ENCODE results near the gene SERINC4.
"Not testable (repeated sequence)": the region's sequence is repeated elsewhere in the genome, so short reads cannot be mapped to it uniquely, and the experiment has no call there.

The SERINC4 gene

GRCh38 chr15:43799945-43800285, at the start of gene SERINC4:
TSS of gene SERINC4 (minus strand) at chr15:43800220. CDS start at chr15:43799986, 234 bp downstream.
- no peak for DNase-seq

GRCh38 chr15:43845421-43845820, 45.4 kb upstream of the SERINC4 start:
- DNase-seq, result no peak

GRCh38 chr15:43832485-43832884, 32.5 kb upstream of the SERINC4 start:
- DNase-seq, result not testable (repeated sequence)

GRCh38 chr15:43831519-43832052, 31.6 kb upstream of the SERINC4 start:
- not testable (repeated sequence) for DNase-seq

GRCh38 chr15:43830691-43831275, 30.8 kb upstream of the SERINC4 start:
- not testable (repeated sequence) for DNase-seq

- DNase-seq, result not testable (repeated sequence)
Observed at GRCh38 chr15:43829951-43830540, 30.0 kb upstream of the SERINC4 start.

- DNase-seq, result no peak
Observed at GRCh38 chr15:43828061-43828657, 28.1 kb upstream of the SERINC4 start.

- peak; percentile 9 to 12 for DNase-seq
Observed at GRCh38 chr15:43826508-43827341, 26.7 kb upstream of the SERINC4 start, which contains the start of gene WDR76. TSS of gene WDR76 (plus strand) at chr15:43827002. CDS start at chr15:43827033, 31 bp downstream.

- DNase-seq, result no peak
Observed at GRCh38 chr15:43826029-43826507, 26.0 kb upstream of the SERINC4 start.

GRCh38 chr15:43825305-43825704, 25.3 kb upstream of the SERINC4 start:
- DNase-seq, result not testable (repeated sequence)

- peak; percentile 89 to 94 for DNase-seq
Observed at GRCh38 chr15:43824302-43825246, 24.6 kb upstream of the SERINC4 start, which contains the start of gene MFAP1. TSS of gene MFAP1 (minus strand) at chr15:43824690. CDS start at chr15:43824569, 121 bp downstream.

GRCh38 chr15:43821505-43821904, 21.5 kb upstream of the SERINC4 start:
- no peak for DNase-seq

GRCh38 chr15:43815064-43815463, 15.0 kb upstream of the SERINC4 start:
- not testable (repeated sequence) for DNase-seq

- no peak for DNase-seq
Observed at GRCh38 chr15:43808960-43809678, 9.1 kb upstream of the SERINC4 start.

GRCh38 chr15:43808435-43808950, 8.5 kb upstream of the SERINC4 start:
- DNase-seq, result no peak

GRCh38 chr15:43802676-43803075, 2.7 kb upstream of the SERINC4 start:
- DNase-seq, result not testable (repeated sequence)

GRCh38 chr15:43800286-43801141, 494 bp upstream of the SERINC4 start, which contains the start of gene HYPK:
TSS of gene HYPK (plus strand) at chr15:43800599. CDS start at chr15:43800623, 24 bp downstream.
- DNase-seq, result peak; percentile 85 to 94

GRCh38 chr15:43799209-43799944, 643 bp downstream of the SERINC4 start:
- no peak for DNase-seq

GRCh38 chr15:43796566-43796965, 3.5 kb downstream of the SERINC4 start:
- DNase-seq, result no peak

Measured in hippocampal formation (tissue), 2 donors.